GM10266 (cell line): ENCODE data around the gene CACHD1.

Experiments
- DNase-seq: peaks from one replicate; pipeline ENCODE4 v3.0.0; 2012; ENCODE audit errors: extremely low spot score
- TF ChIP-seq, protein P1 (sequence below): IDR thresholded peaks from 2 replicates; pipeline ENCODE4 v1.5.1; 2012; ENCODE audit warnings: mild to moderate bottlenecking, low read depth; ENCODE audit not compliant: control insufficient read depth, insufficient read depth; ENCODE audit errors: missing control alignments

Gene CACHD1

DNA sequence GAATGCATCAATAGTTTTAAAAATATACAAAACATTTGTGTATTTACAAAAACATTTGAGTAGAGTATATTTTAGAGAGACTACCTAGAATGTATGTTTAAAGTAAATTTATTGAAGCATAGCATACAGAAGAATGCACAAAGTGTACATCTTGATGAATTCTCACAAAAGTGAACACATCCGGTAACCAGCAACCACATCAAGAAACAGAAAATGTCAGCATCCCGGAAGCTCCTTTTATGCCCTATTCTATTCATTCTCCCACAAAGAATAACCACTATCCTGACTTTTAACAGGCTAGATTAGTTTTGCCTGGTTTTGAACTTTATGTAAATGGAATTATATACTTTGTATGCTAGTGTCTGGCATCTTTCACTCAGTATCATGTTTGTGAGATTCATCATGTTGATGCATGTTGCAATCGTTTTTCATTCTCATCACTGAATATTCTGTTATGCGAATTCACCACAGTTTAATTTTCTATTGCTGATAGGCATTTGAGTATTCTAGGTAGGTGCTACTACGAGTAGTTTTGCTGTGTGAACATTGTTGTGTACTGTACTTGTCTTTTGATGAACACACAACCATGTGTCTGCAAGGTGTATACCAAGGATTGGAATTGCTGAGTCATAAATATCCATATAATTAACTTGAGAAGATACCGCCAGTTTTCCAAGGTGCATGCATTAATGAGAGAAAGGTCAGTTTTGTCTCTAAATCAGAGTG, 75.4 kb downstream of the CACHD1 start:
- DNase-seq = no peak
- TF ChIP-seq, protein P1, sequence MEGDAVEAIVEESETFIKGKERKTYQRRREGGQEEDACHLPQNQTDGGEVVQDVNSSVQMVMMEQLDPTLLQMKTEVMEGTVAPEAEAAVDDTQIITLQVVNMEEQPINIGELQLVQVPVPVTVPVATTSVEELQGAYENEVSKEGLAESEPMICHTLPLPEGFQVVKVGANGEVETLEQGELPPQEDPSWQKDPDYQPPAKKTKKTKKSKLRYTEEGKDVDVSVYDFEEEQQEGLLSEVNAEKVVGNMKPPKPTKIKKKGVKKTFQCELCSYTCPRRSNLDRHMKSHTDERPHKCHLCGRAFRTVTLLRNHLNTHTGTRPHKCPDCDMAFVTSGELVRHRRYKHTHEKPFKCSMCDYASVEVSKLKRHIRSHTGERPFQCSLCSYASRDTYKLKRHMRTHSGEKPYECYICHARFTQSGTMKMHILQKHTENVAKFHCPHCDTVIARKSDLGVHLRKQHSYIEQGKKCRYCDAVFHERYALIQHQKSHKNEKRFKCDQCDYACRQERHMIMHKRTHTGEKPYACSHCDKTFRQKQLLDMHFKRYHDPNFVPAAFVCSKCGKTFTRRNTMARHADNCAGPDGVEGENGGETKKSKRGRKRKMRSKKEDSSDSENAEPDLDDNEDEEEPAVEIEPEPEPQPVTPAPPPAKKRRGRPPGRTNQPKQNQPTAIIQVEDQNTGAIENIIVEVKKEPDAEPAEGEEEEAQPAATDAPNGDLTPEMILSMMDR = no peak

DNA sequence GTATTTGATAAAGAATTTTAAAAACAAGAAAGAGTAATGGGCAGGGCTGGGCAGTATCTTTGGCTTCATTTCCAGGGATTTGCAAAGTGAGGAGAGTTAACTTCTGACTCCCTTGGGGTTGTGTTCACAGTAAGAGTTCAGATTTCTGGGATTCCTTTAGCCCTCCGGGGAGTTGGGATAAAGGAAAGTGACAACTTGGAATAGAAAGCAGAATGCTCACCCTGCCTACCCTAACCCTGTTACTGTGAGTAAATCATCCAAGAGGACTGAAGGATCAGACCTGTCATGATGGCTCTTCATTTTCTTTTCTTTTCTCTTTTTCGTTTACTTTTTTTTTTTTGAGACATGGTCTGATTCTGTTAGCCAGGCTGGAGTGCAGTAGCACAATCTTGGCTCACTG, 76.1 kb downstream of the CACHD1 start:
- no peak for DNase-seq

DNA sequence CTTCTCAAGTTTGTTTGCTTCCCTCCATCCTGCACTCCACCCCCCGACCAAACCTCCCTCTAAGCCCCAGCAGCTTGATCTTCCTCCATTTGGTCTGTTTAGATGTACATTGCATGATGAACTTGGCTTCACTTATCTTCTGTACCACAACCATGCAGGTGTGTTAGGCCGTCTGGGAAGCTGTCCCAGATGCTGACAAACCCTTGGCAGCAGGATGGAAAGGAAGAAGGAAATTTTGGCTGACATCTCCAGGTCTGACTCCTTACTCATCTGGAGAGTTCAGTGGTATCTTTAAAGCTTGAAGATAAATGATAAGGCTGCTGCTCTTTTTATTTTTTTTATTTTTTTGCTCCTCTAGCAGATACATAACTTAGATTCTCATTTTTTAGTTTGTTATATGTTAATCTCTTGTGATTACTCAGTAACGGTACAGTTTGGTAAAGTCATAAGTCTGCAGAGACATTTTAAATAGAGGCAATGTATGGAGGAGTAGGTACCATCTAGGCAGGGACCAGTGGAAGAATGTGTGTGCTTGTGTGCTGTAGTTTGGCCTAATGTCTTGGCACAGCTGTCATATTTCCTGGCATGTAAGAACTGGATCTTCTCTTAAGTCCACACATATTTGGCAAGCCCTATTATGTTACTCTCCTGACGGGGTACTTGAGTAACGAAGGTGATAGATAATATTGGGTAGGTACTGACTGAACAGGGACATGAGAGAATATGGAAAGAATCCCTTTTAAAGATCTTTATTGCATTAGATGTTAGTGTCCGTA, 79.7 kb downstream of the CACHD1 start:
- TF ChIP-seq, protein P1 = no peak
- no peak for DNase-seq

More for the DNA sequence above, 76.1 kb downstream of the CACHD1 start:
- TF ChIP-seq, protein P1 = no peak

DNA sequence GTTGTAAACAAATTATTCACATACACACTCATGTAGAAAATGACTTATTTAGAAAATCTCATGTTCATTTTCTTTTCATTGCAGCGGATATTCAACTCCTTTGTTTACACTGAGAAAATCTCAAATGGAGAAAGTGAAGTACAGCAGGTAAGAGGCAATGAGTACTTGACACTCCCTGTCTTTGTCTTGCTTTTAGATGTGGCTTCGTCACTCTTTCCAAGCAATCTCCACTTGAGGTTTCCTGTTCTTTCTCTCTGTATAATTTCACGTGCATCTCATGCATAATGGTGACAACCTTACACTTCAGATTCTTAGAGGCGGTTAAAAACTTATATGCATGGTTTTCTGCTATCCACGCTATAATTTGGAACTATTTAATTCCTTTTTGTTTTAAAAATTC, 80.6 kb downstream of the CACHD1 start:
- TF ChIP-seq, protein P1 = no peak
- no peak for DNase-seq

DNA sequence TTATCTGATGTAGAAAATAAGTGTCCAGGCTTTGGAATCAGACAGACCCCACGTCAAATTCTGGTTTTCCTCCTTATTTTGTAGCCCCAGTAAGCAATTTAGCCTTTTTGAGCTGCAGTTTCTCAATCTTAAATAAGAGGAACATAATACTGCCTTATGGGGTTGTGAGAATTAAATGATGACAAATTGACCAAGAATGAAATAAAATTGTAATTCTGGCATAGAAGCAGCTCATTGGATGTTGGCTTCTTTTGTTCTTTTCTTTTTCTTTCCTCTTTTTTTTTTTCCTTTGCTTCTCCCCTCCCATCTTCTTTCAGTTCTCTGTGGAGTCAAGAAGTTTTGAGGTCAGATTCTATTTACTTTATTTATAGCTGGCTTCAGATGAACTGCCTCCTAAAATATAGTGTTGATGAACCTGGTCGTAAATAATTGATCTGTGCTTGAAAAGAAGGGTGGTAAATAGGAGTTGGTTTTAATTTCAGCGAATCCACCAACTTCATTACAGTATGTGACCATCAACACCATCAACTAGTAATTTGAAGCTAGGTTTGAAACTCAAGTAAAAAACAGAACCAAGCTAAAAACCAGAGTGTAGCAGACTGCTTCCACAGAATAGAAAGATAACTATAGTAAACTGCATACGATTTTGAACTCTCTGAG, 81.1 kb downstream of the CACHD1 start:
- DNase-seq = no peak
- TF ChIP-seq, protein P1 = no peak

DNA sequence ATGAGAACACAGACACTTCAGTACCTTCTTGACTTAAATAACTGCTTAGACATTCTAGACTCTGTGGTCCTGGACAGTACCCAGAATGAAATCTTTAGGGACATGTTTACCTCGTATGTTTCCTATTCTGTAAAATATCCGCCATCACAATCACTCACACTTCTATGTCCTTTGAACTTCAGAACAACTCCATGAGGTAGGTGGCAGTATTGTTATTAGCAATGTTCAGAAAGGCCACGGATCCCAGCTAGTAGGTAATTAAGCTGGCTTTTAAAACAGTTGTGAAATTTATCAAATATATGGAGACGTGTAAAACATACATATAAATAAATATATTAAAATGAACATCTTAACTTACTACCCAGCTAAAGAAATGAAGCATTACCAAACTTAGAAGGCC, 83.4 kb downstream of the CACHD1 start:
- no peak for DNase-seq

More for the DNA sequence above, 83.4 kb downstream of the CACHD1 start:
- TF ChIP-seq, protein P1 = no peak
